SK-N-SH (cell line): Measurements from ENCODE around the gene CNPY4.

Experiments
- CTCF ChIP-seq: fragments of 200-600 bp; sonication (generic); IDR thresholded peaks from 2 replicates; pipeline ENCODE4 v1.6.1; 2017; ENCODE audit warnings: antibody characterized with exemption, mild to moderate bottlenecking, moderate library complexity
- GABPA ChIP-seq: IDR thresholded peaks from 2 replicates; pipeline ENCODE4 v1.4.0; 2012; ENCODE audit warnings: low read depth, mild to moderate bottlenecking
- NFIC ChIP-seq: IDR thresholded peaks from 2 replicates; pipeline ENCODE4 v1.4.0; 2012; ENCODE audit warnings: borderline replicate concordance
- NRF1 ChIP-seq: IDR thresholded peaks from 2 replicates; pipeline ENCODE4 v1.6.1; 2012; ENCODE audit warnings: low read depth, mild to moderate bottlenecking, low read length
- RAD21 ChIP-seq: IDR thresholded peaks from 2 replicates; pipeline ENCODE4 v1.6.1; 2012; ENCODE audit warnings: mild to moderate bottlenecking, low read length
- SIN3A ChIP-seq: IDR thresholded peaks from 2 replicates; pipeline ENCODE4 v1.6.1; 2012; ENCODE audit warnings: low read depth, mild to moderate bottlenecking, low read length, moderate library complexity, borderline replicate concordance
- TAF1 ChIP-seq: IDR thresholded peaks from 2 replicates; pipeline ENCODE4 v1.6.1; 2012; ENCODE audit warnings: low read depth, mild to moderate bottlenecking, low read length, moderate library complexity, borderline replicate concordance
- TEAD4 ChIP-seq: IDR thresholded peaks from 2 replicates; pipeline ENCODE4 v1.4.0; 2012; ENCODE audit warnings: mild to moderate bottlenecking, borderline replicate concordance; ENCODE audit not compliant: insufficient read depth
- YY1 ChIP-seq: IDR thresholded peaks from 2 replicates; pipeline ENCODE4 v1.4.0; 2012; ENCODE audit warnings: low read depth, mild to moderate bottlenecking
- ZBTB33 ChIP-seq: IDR thresholded peaks from 2 replicates; pipeline ENCODE4 v1.4.0; 2012; ENCODE audit warnings: low read depth, borderline replicate concordance

DNA sequence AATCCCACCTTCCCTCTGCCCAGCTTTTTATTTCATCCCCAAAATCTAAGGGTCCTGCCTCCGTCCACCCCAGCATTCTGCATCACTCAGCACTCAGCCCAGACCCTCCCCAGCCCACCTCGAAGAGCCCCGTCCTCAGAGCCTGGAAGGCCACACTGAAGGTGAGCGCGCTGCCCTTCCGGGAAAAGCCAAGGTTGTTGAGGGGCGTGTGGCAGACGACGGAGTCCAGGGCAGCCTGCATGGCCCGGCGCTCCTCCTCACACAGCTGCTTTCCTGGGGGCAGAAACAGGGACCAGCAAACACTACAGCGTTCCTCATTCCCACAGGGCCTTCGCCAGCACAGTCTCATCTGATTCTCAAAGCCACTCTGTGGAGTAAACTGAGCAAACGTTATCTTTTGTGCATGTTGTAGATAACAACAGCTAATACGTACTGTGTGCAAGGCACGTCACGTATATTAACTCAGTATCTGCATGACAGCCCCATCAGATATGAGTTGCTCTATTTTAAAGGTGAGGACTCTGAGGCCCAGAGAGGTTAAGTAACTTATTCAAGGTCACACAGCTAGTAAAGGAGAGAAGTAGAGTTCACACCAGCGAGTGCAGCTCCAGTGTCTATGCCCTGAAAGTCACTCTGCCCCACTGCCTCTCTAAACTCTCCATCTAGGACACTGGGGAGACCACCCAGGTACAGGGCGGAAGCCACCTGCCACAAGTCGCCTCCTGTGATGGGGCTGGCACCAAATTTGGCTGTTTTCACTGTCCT lies 36.3 kb downstream of the CNPY4 start:
- TF ChIP-seq CTCF = no peak
- TF ChIP-seq ZBTB33 = no peak
- no peak for TF ChIP-seq TAF1
- TF ChIP-seq TEAD4 = no peak
- no peak for TF ChIP-seq NFIC
- no peak for TF ChIP-seq RAD21
- no peak for TF ChIP-seq SIN3A
- no peak for TF ChIP-seq GABPA
- no peak for TF ChIP-seq NRF1
- TF ChIP-seq YY1 = no peak
